CD14-positive monocyte (primary cell): ENCODE results near the gene SNRNP200. TPM values are rescaled to one million over a fixed set of nuclear protein-coding genes. Genes with fewer than 3 reads are reported as not detected.

ENCODE experiments used
- DNase-seq, 3 donors: peaks; one replicate each; pipeline ENCODE4 v3.0.0-alpha.2; 2011 to 2022
- H2AFZ ChIP-seq: 2 replicates; pipeline ENCODE4 v1.6.0; 2012; ENCODE audit warnings: mild to moderate bottlenecking, low read depth, low read length, inconsistent platforms; ENCODE audit not compliant: insufficient read depth, poor library complexity, severe bottlenecking
- H3K27ac ChIP-seq, 2 donors: 1 replicate in 1 of 2; 2 replicates in 1 of 2; pipeline ENCODE4 v1.5.1; 2012 to 2013; ENCODE audit warnings: low read length in 2 of 2, control low read depth in 1 of 2, inconsistent platforms in 1 of 2, low read depth in 1 of 2, mild to moderate bottlenecking in 1 of 2
- H3K27me3 ChIP-seq, 2 donors: one replicate each; pipeline versions ENCODE4 v1.6.0 to v1.6.1; 2011 to 2013; ENCODE audit warnings: low read length in 2 of 2; ENCODE audit not compliant: control insufficient read depth in 2 of 2, insufficient read depth in 2 of 2
- H3K36me3 ChIP-seq, 2 donors: replicated peaks in 1 of 2; 1 replicate in 1 of 2; 2 replicates in 1 of 2; pipeline versions ENCODE4 v1.5.1 to v1.6.1; 2012 to 2013; ENCODE audit warnings: low read length in 2 of 2, control low read depth in 1 of 2, inconsistent platforms in 1 of 2, mild to moderate bottlenecking in 1 of 2; ENCODE audit not compliant: insufficient read depth in 2 of 2, control insufficient read depth in 1 of 2
- H3K4me1 ChIP-seq, 2 donors: 1 replicate in 1 of 2; 2 replicates in 1 of 2; pipeline versions ENCODE4 v1.5.1 to v1.6.1; 2012 to 2013; ENCODE audit warnings: low read length in 2 of 2, control low read depth in 1 of 2, inconsistent platforms in 1 of 2, mild to moderate bottlenecking in 1 of 2, moderate library complexity in 1 of 2; ENCODE audit not compliant: insufficient read depth in 2 of 2, control insufficient read depth in 1 of 2
- H3K4me2 ChIP-seq: replicated peaks from 2 replicates; pipeline ENCODE3; 2012; ENCODE audit warnings: low read length, moderate library complexity, mild to moderate bottlenecking; ENCODE audit not compliant: poor library complexity, severe bottlenecking; ENCODE audit errors: extremely low read depth
- H3K4me3 ChIP-seq, 3 experiments: fragments of 200-600 bp in 1 of 3; sonication (generic) in 1 of 3; replicated peaks in 1 of 3; 1 replicate in 2 of 3; 2 replicates in 1 of 3; pipeline ENCODE4 v1.5.1; 2011 to 2013; ENCODE audit warnings: low read length in 3 of 3, mild to moderate bottlenecking in 3 of 3, control low read depth in 2 of 3, low read depth in 2 of 3, inconsistent platforms in 1 of 3, moderate library complexity in 1 of 3
- H3K79me2 ChIP-seq: 2 replicates; pipeline ENCODE4 v1.6.0; 2012; ENCODE audit warnings: mild to moderate bottlenecking, control low read depth, inconsistent platforms, low read length, moderate library complexity; ENCODE audit not compliant: insufficient read depth
- H3K9ac ChIP-seq: 2 replicates; pipeline ENCODE4 v1.6.0; 2017; ENCODE audit warnings: low read length, mild to moderate bottlenecking; ENCODE audit not compliant: insufficient read depth, poor library complexity, severe bottlenecking
- H3K9me3 ChIP-seq, 2 donors: replicated peaks in 1 of 2; 1 replicate in 1 of 2; 2 replicates in 1 of 2; pipeline versions ENCODE4 v1.5.1 to v1.6.1; 2012 to 2013; ENCODE audit warnings: low read length in 2 of 2, control low read depth in 1 of 2; ENCODE audit not compliant: control insufficient read depth in 1 of 2, insufficient read depth in 1 of 2
- H4K20me1 ChIP-seq: 2 replicates; pipeline ENCODE4 v1.6.0; 2012; ENCODE audit warnings: mild to moderate bottlenecking, low read length, control low read depth, moderate library complexity; ENCODE audit not compliant: insufficient read depth
- H3K27ac Mint-ChIP-seq, 7 donors: one replicate each; pipeline ENCODE4 v1.8.0; 2020; ENCODE audit warnings: mild to moderate bottlenecking in 7 of 7, mixed read lengths in 7 of 7, moderate library complexity in 6 of 7, inconsistent platforms in 2 of 7
- H3K27me3 Mint-ChIP-seq, 3 donors: one replicate each; pipeline ENCODE4 v1.8.0; 2021 to 2022; ENCODE audit warnings: low read depth in 3 of 3, mild to moderate bottlenecking in 3 of 3, mixed read lengths in 3 of 3, moderate library complexity in 3 of 3, inconsistent platforms in 1 of 3
- H3K36me3 Mint-ChIP-seq, 2 donors: one replicate each; pipeline ENCODE4 v1.8.0; 2020; ENCODE audit warnings: mixed read lengths in 2 of 2, inconsistent platforms in 1 of 2, mild to moderate bottlenecking in 1 of 2
- H3K4me1 Mint-ChIP-seq: one replicate; pipeline ENCODE4 v1.8.0; 2020; ENCODE audit warnings: mild to moderate bottlenecking, mixed read lengths
- H3K4me3 Mint-ChIP-seq, 2 donors: one replicate each; pipeline ENCODE4 v1.8.0; 2020; ENCODE audit warnings: mild to moderate bottlenecking in 2 of 2, mixed read lengths in 2 of 2, moderate library complexity in 1 of 2
- H3K9me3 Mint-ChIP-seq, 7 donors: one replicate each; pipeline ENCODE4 v1.8.0; 2020 to 2022; ENCODE audit warnings: mixed read lengths in 7 of 7, mild to moderate bottlenecking in 6 of 7, moderate library complexity in 6 of 7, inconsistent platforms in 2 of 7
- CTCF ChIP-seq: fragments of 200-600 bp; IDR thresholded peaks from one replicate; pipeline ENCODE4 v1.8.0; 2022; ENCODE audit warnings: antibody characterized with exemption, mild to moderate bottlenecking
- WGBS: methylation state at CpG from one replicate; pipeline ENCODE4 v1.1.5; 2013; ENCODE audit warnings: missing lambda C conversion rate; ENCODE audit not compliant: insufficient coverage; 5-methylcytosine and 5-hydroxymethylcytosine counted together
- intact Hi-C, 2 donors: fragments of 100-400 bp; cut with micrococcal nuclease; formaldehyde crosslinking; loops; one replicate each; pipeline versions ENCODE4 v1.15.0 to v1.15.1; 2023
- polyA minus RNA-seq: library from RNA; depleted of rRNA, polyadenylated mRNA; stranded (reverse); fragments of >200 nt; gene quantifications from 2 replicates; pipeline ENCODE4 v1.2.3, GENCODE V29; 2012
- polyA plus RNA-seq, 3 donors: library from polyadenylated mRNA; depleted of rRNA in 1 of 3; unstranded in 2 of 3; stranded (reverse) in 1 of 3; fragments of 300-500 nt in 2 of 3; fragments of >200 nt in 1 of 3; fragmentation: Illumina TruSeq in 2 of 3; gene quantifications; 1 replicate in 2 of 3; 2 replicates in 1 of 3; pipeline ENCODE4 v1.2.3, GENCODE V29; 2012 to 2021
- total RNA-seq, 12 experiments: library from RNA in 1 of 12; stranded (reverse) in 1 of 12; fragments of 120-200 nt in 1 of 12; gene quantifications; one replicate each; pipeline ENCODE4 v1.2.4 and lab custom pipeline; 2013 to 2026; ENCODE audit warnings: mixed read lengths in 6 of 12, inconsistent platforms in 1 of 12

The SNRNP200 gene
- total RNA-seq (2013): 29.2 TPM
- polyA plus RNA-seq (100 to 1,000 TPM in 1 of 3 donors, 10 to 100 TPM in 2; 27.2 to 122 (median 36.1) TPM), polyA minus RNA-seq (46.3 and 67.3 TPM in 2 replicates), total RNA-seq (lab: John Stamatoyannopoulos, UW) (38.1 to 168 (median 116) reads per million in 11 experiments)

GRCh38 chr2:96305091-96305978 lies at the start of gene SNRNP200:
Gene SNRNP200 (minus strand): TSS chr2:96305546. CDS start chr2:96305437, 109 bp downstream.
- Histone ChIP-seq H3K4me1 (peaks cover 13 to 19% of the 10 kb centered on the region in 2 donors), H3K9me3 (no peaks in the 10 kb centered on the region), H4K20me1 (peaks cover 10% of the 10 kb centered on the region), H3K27ac (peak within 1 kb of the TSS; percentile 57 to 90), H3K4me2 (peak within 1 kb of the TSS; percentile 93), H3K4me3 (peak within 1 kb of the TSS; percentile 83 to 97 (median 93)), H2AFZ (peak within 1 kb of the TSS; percentile 96), H3K9ac (peak within 1 kb of the TSS; percentile 83), H3K36me3 (peaks cover 37 to 42% of the 10 kb centered on the region in 2 donors), H3K79me2 (peaks cover 53% of the 10 kb centered on the region), H3K27me3 (no peaks in the 10 kb centered on the region)
- peak within 1 kb of the TSS; percentile 93 to 98 (median 97) for H3K27ac Mint-ChIP-seq
- H3K36me3 Mint-ChIP-seq: peaks cover 38 to 39% of the 10 kb centered on the region in 2 donors
- H3K4me3 Mint-ChIP-seq: peak within 1 kb of the TSS; percentile 98 to 99
- peak; percentile 81 to 86 (median 83) for DNase-seq
- intact Hi-C loops: loop anchor here (2.0 to 5.0 kb wide), 2 partner anchors 31 to 38 kb away; partner anchors contain the start of genes CIAO1 (in 1 of the 2) and TMEM127 (in 1 of the 2)
- H3K9me3 Mint-ChIP-seq: no peaks in the 10 kb centered on the region
- peaks cover 32% of the 10 kb centered on the region for H3K4me1 Mint-ChIP-seq
- under 1% methylated on average over 47 of the region's 61 CpGs for WGBS
- TF ChIP-seq CTCF: no peak
- peaks cover 0 to 3% (median 0%) of the 10 kb centered on the region in 3 donors for H3K27me3 Mint-ChIP-seq

GRCh38 chr2:96354492-96354891 lies 49.1 kb upstream of the SNRNP200 start:
- intact Hi-C loops: no loop called here
- H3K27ac ChIP-seq: no peak overlapping the region
- 96% methylated on average over 3 of the region's 4 CpGs for WGBS
- Mint-ChIP-seq H3K4me3 (no peak overlapping the region), H3K4me1 (no peaks in the 10 kb centered on the region), H3K9me3 (no peaks in the 10 kb centered on the region), H3K27me3 (no peaks in the 10 kb centered on the region), H3K36me3 (peaks cover 71 to 90% of the 10 kb centered on the region in 2 donors), H3K27ac (no peak overlapping the region)
- H3K4me1 ChIP-seq: no peaks in the 10 kb centered on the region
- H3K36me3 ChIP-seq: peaks cover 86 to 99% of the 10 kb centered on the region in 2 donors
- no peak for DNase-seq
- no peaks in the 10 kb centered on the region for H3K9me3 ChIP-seq
- H3K4me3 ChIP-seq: no peak overlapping the region
- no peaks in the 10 kb centered on the region for H3K27me3 ChIP-seq
- H3K79me2 ChIP-seq: no peaks in the 10 kb centered on the region
- H2AFZ ChIP-seq: no peak overlapping the region
- H3K4me2 ChIP-seq: no peak overlapping the region
- TF ChIP-seq CTCF: no peak
- H3K9ac ChIP-seq: no peak overlapping the region
- no peaks in the 10 kb centered on the region for H4K20me1 ChIP-seq
